ENCODE data around the gene PPP2R5B. TPM values are rescaled to one million over a fixed set of nuclear protein-coding genes. Genes with fewer than 3 reads are reported as not detected.

Gene PPP2R5B
- total and polyA plus RNA-seq, 9 donors = 5.6 to 16.9 (median 11.8) TPM

DNA sequence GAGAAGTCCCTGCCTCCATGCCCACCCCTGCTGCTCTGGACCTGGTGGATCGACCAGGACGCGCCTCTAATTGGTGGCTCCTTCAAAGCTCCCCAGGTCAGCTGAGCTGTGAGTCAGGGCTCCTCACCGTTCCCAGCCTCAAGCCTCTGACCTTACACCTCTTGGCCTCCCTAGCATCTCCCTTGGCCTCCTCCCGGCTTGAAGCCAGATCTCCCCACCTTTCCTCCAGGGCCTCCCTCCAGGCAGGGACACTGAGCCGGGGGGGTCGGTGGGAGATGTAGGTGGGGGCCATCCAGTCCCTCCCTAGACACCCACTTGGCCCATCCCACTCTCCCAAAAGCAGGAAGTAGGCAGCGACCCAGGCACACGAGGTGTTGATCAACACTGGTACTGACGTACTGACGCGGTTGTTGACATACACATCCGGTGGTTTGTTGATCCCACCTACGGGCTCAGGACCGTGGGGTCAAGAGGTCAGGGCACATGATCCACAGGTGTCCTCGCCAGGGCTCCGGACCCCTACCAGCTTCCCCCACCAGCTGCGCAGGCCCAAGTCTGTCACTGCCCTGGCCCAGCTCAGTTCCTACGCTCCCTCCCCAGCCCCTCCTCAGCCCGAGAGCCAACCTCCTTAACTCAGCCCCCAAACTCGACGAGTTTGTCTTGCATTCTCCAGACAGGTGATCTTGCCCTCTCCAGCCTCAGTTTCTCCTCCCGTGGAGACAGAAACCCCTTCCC lies 8.3 kb upstream of the PPP2R5B start:
- Histone ChIP-seq H3K4me1 (ENCODE audit: control insufficient read depth, insufficient read depth, low read length) (peaks cover 38% of the 10 kb centered on the region), H3K27ac (ENCODE audit: low read length) (peak overlapping the region; percentile 78), H3K36me3 (ENCODE audit: control insufficient read depth, insufficient read depth, low read length) (peaks cover 36% of the 10 kb centered on the region), H3K9me3 (replicated peaks; ENCODE audit: control insufficient read depth, low read depth, low read length) (no peaks in the 10 kb centered on the region), H3K27me3 (ENCODE audit: control insufficient read depth, insufficient read depth, low read length) (no peaks in the 10 kb centered on the region), H3K4me3 (ENCODE audit: low read length) (peak overlapping the region; percentile 89)
- WGBS (ENCODE audit: insufficient coverage) = 4% methylated on average over 20 of the region's 23 CpGs
- peak; percentile 55 for DNase-seq

DNA sequence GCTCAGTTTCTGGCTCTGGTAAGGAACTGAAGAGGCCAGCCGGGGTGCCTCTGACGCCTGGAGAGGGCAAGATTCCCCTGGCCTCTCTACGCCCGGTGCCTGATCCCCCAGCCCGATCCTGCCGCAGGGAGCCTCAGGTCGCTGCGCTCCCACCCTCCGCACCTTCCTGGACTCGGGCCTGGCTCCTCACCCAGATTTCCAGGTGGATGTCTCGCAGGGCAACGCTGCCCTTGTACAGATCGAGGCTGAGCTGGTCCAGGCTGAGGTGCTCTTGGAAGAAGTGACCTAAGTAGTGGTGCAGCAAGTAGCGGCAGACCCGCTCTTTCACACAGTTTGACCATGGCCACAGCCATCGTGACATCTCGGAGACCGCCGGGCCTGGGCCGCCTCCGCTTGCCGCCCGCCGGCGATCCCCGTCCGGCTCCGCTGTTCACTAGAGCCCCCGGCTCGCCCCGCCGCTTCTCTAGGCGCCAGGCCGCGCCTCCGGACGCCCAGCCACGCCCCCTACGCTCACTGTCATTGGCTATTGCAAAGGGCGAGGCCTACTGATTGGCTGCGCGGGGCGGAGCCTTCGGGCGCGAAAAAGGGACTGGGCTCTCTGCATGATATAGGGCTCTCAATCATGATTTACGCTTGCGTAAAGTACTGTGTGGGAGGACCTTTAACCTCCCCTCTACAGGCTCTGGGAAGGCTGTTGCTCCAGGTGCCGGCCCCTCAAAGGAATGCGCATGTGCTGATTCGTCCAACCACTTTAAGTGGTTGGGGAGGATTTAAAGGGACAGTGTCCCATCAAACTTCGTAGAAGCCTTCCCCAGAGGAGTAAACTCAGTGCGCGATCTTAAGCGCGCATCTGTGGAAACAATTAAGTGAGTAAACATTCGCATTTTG lies 7.5 kb upstream of the PPP2R5B start, which contains the start of gene ATG2A:
TSS of gene ATG2A (minus strand) at position 435 of the 888 bp plus-strand sequence. CDS start at position 361, 74 bp downstream.
- peak; percentile 100 for DNase-seq
- H3K4me1 ChIP-seq (ENCODE audit: control insufficient read depth, insufficient read depth, low read length) = peaks cover 38% of the 10 kb centered on the region
- 0% methylated on average over 46 of the region's 57 CpGs for WGBS (ENCODE audit: insufficient coverage)

DNA sequence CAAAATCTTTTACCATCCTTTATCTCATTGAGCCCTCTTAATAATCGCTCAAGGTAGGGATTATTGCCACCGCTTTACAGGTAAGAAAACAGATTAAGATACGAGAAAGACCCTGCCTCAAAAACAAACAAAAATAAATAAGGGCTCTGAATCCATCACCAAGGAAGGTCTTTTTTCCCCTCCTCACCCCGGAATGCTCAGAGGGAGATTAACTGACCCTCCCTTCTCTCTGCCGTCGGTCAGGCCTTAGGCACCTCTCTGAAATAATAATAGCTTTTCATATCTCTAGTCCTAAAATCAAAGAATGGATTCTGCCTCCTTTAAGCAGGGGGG lies 6.9 kb upstream of the PPP2R5B start:
- DNase-seq = no peak
- WGBS (ENCODE audit: insufficient coverage) = 0% methylated on average over 1 of the region's 6 CpGs

More for the DNA sequence above, 7.5 kb upstream of the PPP2R5B start, which contains the start of gene ATG2A:
- peak within 1 kb of the TSS; percentile 89 for H3K4me3 ChIP-seq (ENCODE audit: low read length)
- H3K27me3 ChIP-seq (ENCODE audit: control insufficient read depth, insufficient read depth, low read length) = no peaks in the 10 kb centered on the region
- H3K36me3 ChIP-seq (ENCODE audit: control insufficient read depth, insufficient read depth, low read length) = peaks cover 28% of the 10 kb centered on the region
- H3K9me3 ChIP-seq (replicated peaks; ENCODE audit: control insufficient read depth, low read depth, low read length) = no peaks in the 10 kb centered on the region
- peak within 1 kb of the TSS; percentile 95 for H3K27ac ChIP-seq (ENCODE audit: low read length)

DNA sequence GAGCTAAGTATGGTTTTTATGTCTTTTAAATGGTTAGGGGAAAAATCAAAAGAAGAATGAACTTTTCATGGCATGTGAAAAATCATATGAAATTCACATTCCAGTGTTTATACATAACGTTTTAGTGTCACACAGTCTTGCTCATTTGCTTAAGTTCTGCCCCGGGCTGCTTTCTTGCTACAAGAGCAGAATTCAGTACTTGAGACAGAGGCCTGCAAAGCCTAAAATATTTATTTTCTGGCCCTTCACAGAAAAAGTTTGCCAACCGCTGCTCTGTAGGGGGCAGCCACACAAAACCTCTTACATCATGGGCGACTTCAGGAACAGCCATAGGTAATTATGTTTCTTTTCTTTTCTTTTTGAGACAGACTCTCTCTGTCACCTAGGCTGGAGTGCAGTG lies 6.5 kb upstream of the PPP2R5B start:
- 0% methylated on average over 1 of the region's 4 CpGs for WGBS (ENCODE audit: insufficient coverage)
- peak; percentile 45 for DNase-seq
- Histone ChIP-seq H3K4me1 (ENCODE audit: control insufficient read depth, insufficient read depth, low read length) (peaks cover 38% of the 10 kb centered on the region), H3K4me3 (ENCODE audit: low read length) (peak overlapping the region; percentile 60), H3K36me3 (ENCODE audit: control insufficient read depth, insufficient read depth, low read length) (peaks cover 20% of the 10 kb centered on the region), H3K27ac (ENCODE audit: low read length) (peak overlapping the region; percentile 95), H3K27me3 (ENCODE audit: control insufficient read depth, insufficient read depth, low read length) (no peaks in the 10 kb centered on the region), H3K9me3 (replicated peaks; ENCODE audit: control insufficient read depth, low read depth, low read length) (no peaks in the 10 kb centered on the region)

More for the DNA sequence above, 6.9 kb upstream of the PPP2R5B start:
- peak overlapping the region; percentile 95 for H3K27ac ChIP-seq (ENCODE audit: low read length)
- peak overlapping the region; percentile 60 for H3K4me3 ChIP-seq (ENCODE audit: low read length)
- peaks cover 38% of the 10 kb centered on the region for H3K4me1 ChIP-seq (ENCODE audit: control insufficient read depth, insufficient read depth, low read length)
- H3K27me3 ChIP-seq (ENCODE audit: control insufficient read depth, insufficient read depth, low read length) = no peaks in the 10 kb centered on the region
- H3K9me3 ChIP-seq (replicated peaks; ENCODE audit: control insufficient read depth, low read depth, low read length) = no peaks in the 10 kb centered on the region
- H3K36me3 ChIP-seq (ENCODE audit: control insufficient read depth, insufficient read depth, low read length) = peaks cover 24% of the 10 kb centered on the region

DNA sequence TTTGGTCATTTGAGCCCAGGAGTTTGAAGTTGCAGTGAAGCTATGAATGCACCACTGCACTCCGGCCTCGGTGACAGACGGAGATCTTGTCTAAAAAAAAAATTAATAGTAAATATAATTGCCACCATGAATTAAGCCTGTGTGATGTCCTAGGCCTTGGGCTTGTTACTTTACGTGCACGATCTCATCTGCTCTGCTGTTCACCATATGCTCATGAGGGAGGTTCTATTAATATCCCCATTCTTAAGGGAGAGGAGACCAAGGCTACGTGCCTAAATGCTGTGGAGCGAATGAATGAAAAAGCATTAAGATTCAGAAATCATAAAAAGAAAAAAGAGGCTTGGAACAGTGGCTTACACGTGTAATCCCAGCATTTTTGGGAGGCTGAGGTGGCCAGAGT lies 4.9 kb upstream of the PPP2R5B start:
- DNase-seq = peak; percentile 49
- Histone ChIP-seq H3K27ac (ENCODE audit: low read length) (peak overlapping the region; percentile 32), H3K4me1 (ENCODE audit: control insufficient read depth, insufficient read depth, low read length) (peaks cover 49% of the 10 kb centered on the region)

DNA sequence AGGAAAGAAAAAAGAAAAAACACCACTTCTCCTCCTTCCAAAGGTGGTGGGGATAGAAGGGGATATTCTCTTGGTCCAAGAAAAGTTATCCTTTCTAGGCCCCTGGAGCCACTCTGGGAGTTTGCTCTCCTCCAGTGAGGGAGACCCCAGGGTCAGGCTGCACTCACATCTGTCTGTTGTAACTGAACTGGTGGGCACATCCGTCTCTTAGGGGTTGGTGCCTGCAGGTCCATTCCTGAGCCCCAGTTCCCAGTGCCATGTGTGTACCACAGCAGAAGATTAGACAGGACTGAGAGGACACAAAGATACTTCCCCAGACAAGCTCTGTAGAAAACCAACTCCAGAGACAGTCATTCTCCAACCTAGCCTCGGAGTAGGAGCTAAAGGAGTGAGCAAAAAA lies 4.4 kb upstream of the PPP2R5B start:
- Histone ChIP-seq H3K4me3 (ENCODE audit: low read length) (no peak overlapping the region), H3K27me3 (ENCODE audit: control insufficient read depth, insufficient read depth, low read length) (no peaks in the 10 kb centered on the region), H3K36me3 (ENCODE audit: control insufficient read depth, insufficient read depth, low read length) (peaks cover 3% of the 10 kb centered on the region), H3K4me1 (ENCODE audit: control insufficient read depth, insufficient read depth, low read length) (peaks cover 52% of the 10 kb centered on the region), H3K27ac (ENCODE audit: low read length) (peak overlapping the region; percentile 32), H3K9me3 (replicated peaks; ENCODE audit: control insufficient read depth, low read depth, low read length) (no peaks in the 10 kb centered on the region)
- DNase-seq = no peak
- WGBS (ENCODE audit: insufficient coverage) = 40% methylated on average over 1 of the region's 2 CpGs

More for the DNA sequence above, 4.9 kb upstream of the PPP2R5B start:
- WGBS (ENCODE audit: insufficient coverage) = no CpG with 5 or more reads among the region's 8 CpGs
- Histone ChIP-seq H3K4me3 (ENCODE audit: low read length) (no peak overlapping the region), H3K27me3 (ENCODE audit: control insufficient read depth, insufficient read depth, low read length) (no peaks in the 10 kb centered on the region), H3K36me3 (ENCODE audit: control insufficient read depth, insufficient read depth, low read length) (peaks cover 4% of the 10 kb centered on the region), H3K9me3 (replicated peaks; ENCODE audit: control insufficient read depth, low read depth, low read length) (no peaks in the 10 kb centered on the region)

DNA sequence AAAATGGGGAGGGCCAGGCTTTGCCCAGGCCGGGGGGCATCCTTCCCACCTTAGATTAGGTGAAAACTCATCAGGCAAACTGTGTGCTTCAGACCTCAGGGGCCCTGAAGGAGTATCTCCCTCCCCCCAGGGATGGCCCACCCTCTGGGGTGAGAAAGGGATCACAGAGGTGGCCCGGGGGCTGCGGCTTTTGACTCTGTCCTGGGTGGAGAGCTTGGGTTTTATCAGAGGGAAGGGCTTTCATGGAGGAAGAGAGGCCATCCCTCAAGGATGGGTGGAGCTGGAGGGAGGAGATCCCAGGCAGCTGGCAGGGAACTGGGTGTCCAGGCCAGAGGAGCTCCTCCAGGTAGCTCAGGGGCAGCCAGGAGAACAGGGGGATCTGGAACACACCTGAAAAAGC lies 3.1 kb upstream of the PPP2R5B start:
- no CpG with 5 or more reads among the region's 3 CpGs for WGBS (ENCODE audit: insufficient coverage)
- H3K27me3 ChIP-seq (ENCODE audit: control insufficient read depth, insufficient read depth, low read length) = no peaks in the 10 kb centered on the region
- DNase-seq = no peak
- H3K27ac ChIP-seq (ENCODE audit: low read length) = no peak overlapping the region
- H3K36me3 ChIP-seq (ENCODE audit: control insufficient read depth, insufficient read depth, low read length) = no peaks in the 10 kb centered on the region
- H3K9me3 ChIP-seq (replicated peaks; ENCODE audit: control insufficient read depth, low read depth, low read length) = no peaks in the 10 kb centered on the region
- peaks cover 51% of the 10 kb centered on the region for H3K4me1 ChIP-seq (ENCODE audit: control insufficient read depth, insufficient read depth, low read length)
- no peak overlapping the region for H3K4me3 ChIP-seq (ENCODE audit: low read length)

DNA sequence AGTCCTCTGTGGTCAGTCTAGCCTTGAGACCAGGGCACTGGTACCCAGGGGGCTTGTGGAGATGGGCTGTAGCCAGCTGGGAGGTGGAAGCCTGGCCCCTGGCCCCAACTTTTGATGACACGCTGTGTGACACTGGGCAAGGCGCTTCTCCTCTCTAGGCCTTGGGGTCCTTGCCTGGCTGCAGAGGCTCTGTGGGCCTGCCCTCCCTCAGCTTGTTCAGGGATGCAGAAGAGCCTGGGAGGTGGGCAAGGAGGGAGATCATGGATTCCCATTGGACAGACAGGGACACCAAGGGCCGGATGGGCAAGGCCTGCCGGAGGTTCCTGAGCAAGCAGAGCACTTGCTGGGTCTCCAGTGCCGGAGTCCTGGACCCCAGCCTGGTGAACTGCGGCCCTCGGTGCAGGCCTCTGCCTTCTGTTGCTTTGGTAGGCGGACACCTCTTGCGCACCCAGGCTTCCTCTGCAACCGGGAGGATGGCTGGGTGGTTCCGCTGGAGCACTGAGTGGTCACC lies 1.3 kb upstream of the PPP2R5B start:
- H3K4me3 ChIP-seq (ENCODE audit: low read length) = no peak overlapping the region
- WGBS (ENCODE audit: insufficient coverage) = 87% methylated on average over 9 of the region's 11 CpGs
- H3K27ac ChIP-seq (ENCODE audit: low read length) = peak overlapping the region; percentile 96
- no peaks in the 10 kb centered on the region for H3K9me3 ChIP-seq (replicated peaks; ENCODE audit: control insufficient read depth, low read depth, low read length)
- DNase-seq = peak; percentile 11
- no peaks in the 10 kb centered on the region for H3K27me3 ChIP-seq (ENCODE audit: control insufficient read depth, insufficient read depth, low read length)
- peaks cover 14% of the 10 kb centered on the region for H3K36me3 ChIP-seq (ENCODE audit: control insufficient read depth, insufficient read depth, low read length)
- peaks cover 43% of the 10 kb centered on the region for H3K4me1 ChIP-seq (ENCODE audit: control insufficient read depth, insufficient read depth, low read length)

DNA sequence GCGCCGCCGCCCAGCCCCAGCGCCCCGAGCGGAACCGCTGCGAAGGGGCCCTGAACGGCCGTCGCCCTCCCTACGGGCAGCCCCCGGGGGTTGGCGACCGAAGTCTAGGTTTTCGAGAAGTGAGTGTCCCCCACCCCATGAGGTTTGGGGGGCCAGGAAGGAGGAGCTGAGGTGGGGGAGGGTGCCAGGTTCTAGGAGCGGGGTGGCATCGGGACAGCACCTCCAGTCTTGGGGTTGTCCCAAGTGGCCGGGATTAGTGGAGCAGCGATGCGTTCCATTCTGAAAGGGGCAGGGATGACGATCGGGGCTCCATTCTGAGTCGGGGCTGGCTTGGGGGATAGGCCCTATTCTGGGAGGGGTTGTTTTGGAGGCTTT lies 408 bp downstream of the PPP2R5B start:
- Histone ChIP-seq H3K9me3 (replicated peaks; ENCODE audit: control insufficient read depth, low read depth, low read length) (no peaks in the 10 kb centered on the region), H3K4me1 (ENCODE audit: control insufficient read depth, insufficient read depth, low read length) (peaks cover 30% of the 10 kb centered on the region), H3K4me3 (ENCODE audit: low read length) (peak overlapping the region; percentile 83), H3K36me3 (ENCODE audit: control insufficient read depth, insufficient read depth, low read length) (peaks cover 22% of the 10 kb centered on the region), H3K27ac (ENCODE audit: low read length) (peak overlapping the region; percentile 96), H3K27me3 (ENCODE audit: control insufficient read depth, insufficient read depth, low read length) (no peaks in the 10 kb centered on the region)
- WGBS (ENCODE audit: insufficient coverage) = 0% methylated on average over 13 of the region's 24 CpGs
- DNase-seq = peak; percentile 45
